A673 (cell line): Measurements from ENCODE around the gene TMTC2. TPM values are rescaled to one million over a fixed set of nuclear protein-coding genes. Genes with fewer than 3 reads are reported as not detected.

Source experiments
- BruUV-seq: library from RNA; stranded (reverse); fragments of 400-500 nt; replicated peaks from 2 replicates; lab custom pipeline; 2021; lab: Mats Ljungman, UMichigan
- CTCF ChIA-PET: fragments of 300-600 bp; sonication (Branson Sonifier 250); formaldehyde crosslinking; loops from one replicate; lab custom pipeline; 2022; ENCODE audit warnings: antibody characterized with exemption; lab: Charles Lee
- POLR2A ChIA-PET: fragments of 300-600 bp; sonication (Branson Sonifier 250); formaldehyde crosslinking; loops from one replicate; lab custom pipeline; 2022; ENCODE audit warnings: antibody characterized with exemption; ENCODE audit not compliant: low non-redundant PET; lab: Charles Lee
- DNase-seq: peaks from one replicate; pipeline ENCODE4 v3.0.0-alpha.2; 2015; ENCODE audit warnings: low spot score
- H3K27ac ChIP-seq: fragments of 200-600 bp; sonication (generic); 2 replicates; pipeline ENCODE4 v1.5.1; 2016; ENCODE audit warnings: mixed run types, low read depth, mild to moderate bottlenecking, mixed read lengths, antibody characterized with exemption, low read length; ENCODE audit not compliant: poor library complexity, severe bottlenecking
- H3K27me3 ChIP-seq: fragments of 200-600 bp; sonication (generic); replicated peaks from 2 replicates; pipeline ENCODE4 v1.6.1; 2017; ENCODE audit warnings: mixed run types, low read depth, mild to moderate bottlenecking, mixed read lengths, antibody characterized with exemption, low read length; ENCODE audit not compliant: insufficient read depth, poor library complexity
- H3K36me3 ChIP-seq: fragments of 200-600 bp; sonication (generic); 2 replicates; pipeline ENCODE4 v1.6.1; 2016; ENCODE audit warnings: mixed run types, mild to moderate bottlenecking, mixed read lengths, antibody characterized with exemption, low read length; ENCODE audit not compliant: insufficient read depth, poor library complexity, severe bottlenecking
- H3K4me1 ChIP-seq: fragments of 200-600 bp; sonication (generic); 2 replicates; pipeline ENCODE4 v1.6.1; 2017; ENCODE audit warnings: mixed run types, mild to moderate bottlenecking, mixed read lengths, antibody characterized with exemption, low read length; ENCODE audit not compliant: insufficient read depth, poor library complexity, severe bottlenecking
- H3K4me3 ChIP-seq: fragments of 200-600 bp; sonication (generic); 2 replicates; pipeline ENCODE4 v1.5.1; 2016; ENCODE audit warnings: low read depth, mixed run types, mild to moderate bottlenecking, mixed read lengths, low read length; ENCODE audit not compliant: poor library complexity, severe bottlenecking
- H3K9me3 ChIP-seq: fragments of 200-600 bp; sonication (generic); 2 replicates; pipeline ENCODE4 v1.6.1; 2016; ENCODE audit warnings: mixed run types, low read depth, mild to moderate bottlenecking, mixed read lengths, antibody characterized with exemption, low read length; ENCODE audit not compliant: poor library complexity, severe bottlenecking
- EZH2 ChIP-seq: fragments of 200-600 bp; sonication (generic); IDR thresholded peaks from 2 replicates; pipeline ENCODE4 v1.6.1; 2017; ENCODE audit warnings: borderline replicate concordance, low read depth, mild to moderate bottlenecking, mixed read lengths, antibody characterized with exemption, low read length; ENCODE audit not compliant: poor library complexity, severe bottlenecking
- intact Hi-C: fragments of 100-400 bp; cut with micrococcal nuclease; formaldehyde crosslinking; loops from one replicate; pipeline ENCODE4 v1.10.0; 2022; ENCODE audit not compliant: unreplicated experiment
- total RNA-seq: library from RNA; stranded (reverse); gene quantifications from 2 replicates; pipeline ENCODE4 v1.2.3, GENCODE V29; 2021
- TF ChIP-seq, protein P1 (sequence below): fragments of 300-800, 200-600 bp; sonication (generic); conservative IDR thresholded peaks from 2 replicates; pipeline ENCODE4 v1.5.1; 2017; ENCODE audit warnings: low read depth, mild to moderate bottlenecking, antibody characterized with exemption, low read length, moderate library complexity, mixed read lengths

TMTC2 gene
- total RNA-seq, 1 experiment from 2014 or later, result 3.3 TPM

GRCh38 chr12:82709794-82710355, 23.2 kb downstream of the TMTC2 start:
- H3K36me3 ChIP-seq, result no peaks in the 10 kb centered on the region
- H3K4me3 ChIP-seq, result no peak overlapping the region
- ChIA-PET CTCF (no interaction called here), POLR2A (no interaction called here)
- no peak for DNase-seq
- no peak overlapping the region for H3K27ac ChIP-seq
- no peak for TF ChIP-seq EZH2
- TF ChIP-seq, protein P1, sequence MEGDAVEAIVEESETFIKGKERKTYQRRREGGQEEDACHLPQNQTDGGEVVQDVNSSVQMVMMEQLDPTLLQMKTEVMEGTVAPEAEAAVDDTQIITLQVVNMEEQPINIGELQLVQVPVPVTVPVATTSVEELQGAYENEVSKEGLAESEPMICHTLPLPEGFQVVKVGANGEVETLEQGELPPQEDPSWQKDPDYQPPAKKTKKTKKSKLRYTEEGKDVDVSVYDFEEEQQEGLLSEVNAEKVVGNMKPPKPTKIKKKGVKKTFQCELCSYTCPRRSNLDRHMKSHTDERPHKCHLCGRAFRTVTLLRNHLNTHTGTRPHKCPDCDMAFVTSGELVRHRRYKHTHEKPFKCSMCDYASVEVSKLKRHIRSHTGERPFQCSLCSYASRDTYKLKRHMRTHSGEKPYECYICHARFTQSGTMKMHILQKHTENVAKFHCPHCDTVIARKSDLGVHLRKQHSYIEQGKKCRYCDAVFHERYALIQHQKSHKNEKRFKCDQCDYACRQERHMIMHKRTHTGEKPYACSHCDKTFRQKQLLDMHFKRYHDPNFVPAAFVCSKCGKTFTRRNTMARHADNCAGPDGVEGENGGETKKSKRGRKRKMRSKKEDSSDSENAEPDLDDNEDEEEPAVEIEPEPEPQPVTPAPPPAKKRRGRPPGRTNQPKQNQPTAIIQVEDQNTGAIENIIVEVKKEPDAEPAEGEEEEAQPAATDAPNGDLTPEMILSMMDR, result no peak
- no TSS peak for BruUV-seq
- H3K9me3 ChIP-seq, result no peaks in the 10 kb centered on the region
- H3K27me3 ChIP-seq, result no peaks in the 10 kb centered on the region
- H3K4me1 ChIP-seq, result peaks cover 11% of the 10 kb centered on the region
- intact Hi-C loops, result no loop called here

GRCh38 chr12:82710741-82711140, 24.0 kb downstream of the TMTC2 start:
- no peaks in the 10 kb centered on the region for H3K9me3 ChIP-seq
- H3K27ac ChIP-seq, result no peak overlapping the region
- H3K36me3 ChIP-seq, result no peaks in the 10 kb centered on the region
- no TSS peak for BruUV-seq
- POLR2A ChIA-PET, result no interaction called here
- CTCF ChIA-PET, result no interaction called here
- H3K4me3 ChIP-seq, result no peak overlapping the region
- TF ChIP-seq EZH2, result no peak
- TF ChIP-seq, protein P1, result no peak
- intact Hi-C loops, result no loop called here
- H3K4me1 ChIP-seq, result peaks cover 11% of the 10 kb centered on the region
- DNase-seq, result no peak
- H3K27me3 ChIP-seq, result no peaks in the 10 kb centered on the region

- no TSS peak for BruUV-seq
- no peaks in the 10 kb centered on the region for H3K36me3 ChIP-seq
- TF ChIP-seq EZH2, result no peak
- TF ChIP-seq, protein P1, result no peak
- intact Hi-C loops, result no loop called here
- no peaks in the 10 kb centered on the region for H3K27me3 ChIP-seq
- no peak overlapping the region for H3K27ac ChIP-seq
- no peak for DNase-seq
- H3K4me3 ChIP-seq, result no peak overlapping the region
- H3K4me1 ChIP-seq, result no peaks in the 10 kb centered on the region
- ChIA-PET CTCF (no interaction called here), POLR2A (no interaction called here)
- no peaks in the 10 kb centered on the region for H3K9me3 ChIP-seq
Observed at GRCh38 chr12:82714427-82714826, 27.7 kb downstream of the TMTC2 start.
